OCI-LY7 (cell line): ENCODE data around the gene MYRIP. TPM values are rescaled to one million over a fixed set of nuclear protein-coding genes. Genes with fewer than 3 reads are reported as not detected.

Source experiments
- BruUV-seq: library from RNA; stranded (reverse); fragments of 400-500 nt; replicated peaks from 2 replicates; lab custom pipeline; 2021; lab: Mats Ljungman, UMichigan
- CTCF ChIA-PET: fragments of 300-600 bp; sonication (Branson Sonifier 250); formaldehyde crosslinking; loops from one replicate; lab custom pipeline; 2022; ENCODE audit warnings: antibody characterized with exemption; ENCODE audit not compliant: unreplicated experiment; lab: Charles Lee
- POLR2A ChIA-PET: fragments of 300-600 bp; sonication (Branson Sonifier 250); formaldehyde crosslinking; loops from one replicate; lab custom pipeline; 2022; ENCODE audit warnings: antibody characterized with exemption; lab: Charles Lee
- DNase-seq: peaks from one replicate; pipeline ENCODE4 v3.0.0-alpha.2; 2015; ENCODE audit warnings: low spot score
- H2AFZ ChIP-seq: fragments of 200-600 bp; sonication (generic), shearing (Covaris generic); 2 replicates; pipeline ENCODE4 v1.6.1; 2014; ENCODE audit warnings: mild to moderate bottlenecking, antibody characterized with exemption, low read length, moderate library complexity
- H3K27ac ChIP-seq: fragments of 200-600 bp; sonication (generic); 2 replicates; pipeline ENCODE4 v1.5.1; 2014; ENCODE audit warnings: mixed run types, low read depth, mild to moderate bottlenecking, moderate library complexity, low read length, inconsistent platforms; ENCODE audit not compliant: poor library complexity, severe bottlenecking
- H3K36me3 ChIP-seq: fragments of 200-600 bp; sonication (generic); 2 replicates; pipeline ENCODE4 v1.6.1; 2014; ENCODE audit warnings: mild to moderate bottlenecking, antibody characterized with exemption, low read length, moderate library complexity, mixed read lengths; ENCODE audit not compliant: insufficient read depth
- H3K4me1 ChIP-seq: fragments of 200-600 bp; sonication (generic); 2 replicates; pipeline ENCODE4 v1.5.1; 2014; ENCODE audit warnings: mild to moderate bottlenecking, low read length; ENCODE audit not compliant: insufficient read depth, poor library complexity, severe bottlenecking
- H3K4me2 ChIP-seq: fragments of 200-600 bp; sonication (generic); 2 replicates; pipeline ENCODE4 v1.6.1; 2014; ENCODE audit warnings: mild to moderate bottlenecking, low read length
- H3K4me3 ChIP-seq: fragments of 200-600 bp; sonication (generic); 2 replicates; pipeline ENCODE4 v1.5.1; 2014; ENCODE audit warnings: mild to moderate bottlenecking, low read depth, low read length; ENCODE audit not compliant: poor library complexity, severe bottlenecking
- H3K79me2 ChIP-seq: fragments of 200-600 bp; sonication (generic); 2 replicates; pipeline ENCODE4 v1.6.1; 2016; ENCODE audit warnings: low read depth, mild to moderate bottlenecking, low read length, moderate library complexity, mixed read lengths; ENCODE audit not compliant: insufficient read depth
- H3K9me2 ChIP-seq: fragments of 200-600 bp; sonication (generic); 2 replicates; pipeline ENCODE4 v1.6.1; 2016; ENCODE audit warnings: mild to moderate bottlenecking, low read length, mixed read lengths; ENCODE audit not compliant: insufficient read depth
- H3K9me3 ChIP-seq: fragments of 200-600 bp; sonication (generic); 2 replicates; pipeline ENCODE4 v1.6.1; 2014; ENCODE audit warnings: mild to moderate bottlenecking, mixed run types, low read length, mixed read lengths
- H4K20me1 ChIP-seq: fragments of 200-600 bp; sonication (generic); 2 replicates; pipeline ENCODE4 v1.6.1; 2014; ENCODE audit warnings: mild to moderate bottlenecking, antibody characterized with exemption, low read length, moderate library complexity, mixed read lengths; ENCODE audit not compliant: insufficient read depth
- CTCF ChIP-seq: fragments of 200-600 bp; sonication (generic); conservative IDR thresholded peaks from 2 replicates; pipeline ENCODE4 v1.5.1; 2014; ENCODE audit warnings: mild to moderate bottlenecking, antibody characterized with exemption, low read length, moderate library complexity, mixed read lengths
- EZH2phosphoT487 ChIP-seq: fragments of 200-600 bp; sonication (generic); IDR thresholded peaks from 2 replicates; pipeline ENCODE4 v1.6.1; 2018; ENCODE audit warnings: low read depth, borderline replicate concordance, mild to moderate bottlenecking, mixed run types, antibody characterized with exemption, low read length, moderate library complexity, mixed read lengths
- intact Hi-C: fragments of 100-400 bp; cut with micrococcal nuclease; formaldehyde crosslinking; loops from one replicate; pipeline ENCODE4 v1.10.0; 2022; ENCODE audit not compliant: unreplicated experiment
- total RNA-seq, 2 experiments: library from RNA; depleted of rRNA in 1 of 2; stranded (reverse); fragments of >200 nt in 1 of 2; shearing (Covaris generic) in 1 of 2; gene quantifications; 2 replicates each; pipeline ENCODE4 v1.2.3, GENCODE V29; 2014 to 2022

MYRIP gene
- total RNA-seq, 2 experiments from 2014 or later: not detected

- DNase-seq: no peak
- Histone ChIP-seq H3K36me3 (no peaks in the 10 kb centered on the region), H3K9me2 (no peaks in the 10 kb centered on the region), H3K27ac (no peak overlapping the region), H3K4me3 (no peak overlapping the region), H4K20me1 (no peaks in the 10 kb centered on the region), H3K4me2 (no peak overlapping the region), H2AFZ (no peak overlapping the region), H3K79me2 (no peaks in the 10 kb centered on the region), H3K9me3 (no peaks in the 10 kb centered on the region), H3K4me1 (no peaks in the 10 kb centered on the region)
- ChIA-PET CTCF (no interaction called here), POLR2A (no interaction called here)
- no peak for TF ChIP-seq CTCF
- no peak for TF ChIP-seq EZH2phosphoT487
- no TSS peak for BruUV-seq
- intact Hi-C loops: no loop called here
Measured at GRCh38 chr3:40242638-40243037, 433.2 kb downstream of the MYRIP start.

- no peaks in the 10 kb centered on the region for H3K36me3 ChIP-seq
- no TSS peak for BruUV-seq
- TF ChIP-seq CTCF (no peak), EZH2phosphoT487 (no peak)
- no peak for DNase-seq
- ChIA-PET CTCF (interaction anchor here (0.6 kb wide), 1 partner anchor 55 kb away, joined by 3 read pairs; no protein-coding TSS in a partner anchor), POLR2A (no interaction called here)
- intact Hi-C loops: no loop called here
- H3K79me2 ChIP-seq: no peaks in the 10 kb centered on the region
- H3K4me3 ChIP-seq: no peak overlapping the region
- no peak overlapping the region for H3K27ac ChIP-seq
- H3K4me2 ChIP-seq: no peak overlapping the region
- H3K9me2 ChIP-seq: no peaks in the 10 kb centered on the region
- no peak overlapping the region for H2AFZ ChIP-seq
- no peaks in the 10 kb centered on the region for H4K20me1 ChIP-seq
- no peaks in the 10 kb centered on the region for H3K9me3 ChIP-seq
- H3K4me1 ChIP-seq: no peaks in the 10 kb centered on the region
Measured at GRCh38 chr3:40243056-40243455, 433.6 kb downstream of the MYRIP start.

- Histone ChIP-seq H3K9me3 (no peaks in the 10 kb centered on the region), H3K27ac (no peak overlapping the region), H3K4me2 (no peak overlapping the region), H3K9me2 (no peaks in the 10 kb centered on the region), H4K20me1 (no peaks in the 10 kb centered on the region), H3K4me1 (no peaks in the 10 kb centered on the region), H3K36me3 (no peaks in the 10 kb centered on the region), H2AFZ (no peak overlapping the region), H3K79me2 (no peaks in the 10 kb centered on the region), H3K4me3 (no peak overlapping the region)
- no peak for TF ChIP-seq EZH2phosphoT487
- no peak for TF ChIP-seq CTCF
- no peak for DNase-seq
- CTCF ChIA-PET: no interaction called here
- no TSS peak for BruUV-seq
- intact Hi-C loops: no loop called here
- POLR2A ChIA-PET: no interaction called here
Measured at GRCh38 chr3:40247714-40248454, 438.5 kb downstream of the MYRIP start.
